Lower lobe of right lung (tissue), 2 donors: ENCODE measurements around the gene NBEAL2. TPM values are rescaled to one million over a fixed set of nuclear protein-coding genes. Genes with fewer than 3 reads are reported as not detected.

Experiments
- ATAC-seq, 2 donors: fragments of 200-7000 bp; cut with Tn5 transposase; one replicate each; pipeline ENCODE4 v1.9.1; 2020 to 2022; ENCODE audit warnings: mild to moderate bottlenecking in 2 of 2, moderate library complexity in 2 of 2
- DNase-seq: peaks from one replicate; pipeline ENCODE4 v3.0.0-alpha.2; 2020
- H3K27ac ChIP-seq: fragments of 200-600 bp; one replicate; pipeline ENCODE4 v1.8.0; 2022
- H3K27me3 ChIP-seq: fragments of 200-600 bp; one replicate; pipeline ENCODE4 v1.8.0; 2022; ENCODE audit warnings: low read depth
- H3K36me3 ChIP-seq: fragments of 200-600 bp; one replicate; pipeline ENCODE4 v1.8.0; 2022; ENCODE audit warnings: mild to moderate bottlenecking
- H3K4me1 ChIP-seq: fragments of 200-600 bp; one replicate; pipeline ENCODE4 v1.8.0; 2022
- H3K4me3 ChIP-seq: fragments of 200-600 bp; one replicate; pipeline ENCODE4 v1.8.0; 2022; ENCODE audit warnings: mild to moderate bottlenecking
- H3K9me3 ChIP-seq: fragments of 200-600 bp; one replicate; pipeline ENCODE4 v1.8.0; 2022
- CTCF ChIP-seq: fragments of 200-600 bp; IDR thresholded peaks from one replicate; pipeline ENCODE4 v1.8.0; 2022; ENCODE audit warnings: antibody characterized with exemption, mild to moderate bottlenecking
- intact Hi-C: fragments of 100-400 bp; cut with DNase I; formaldehyde crosslinking; loops from one replicate; pipeline ENCODE4 v1.11.0; 2022
- total RNA-seq: library from RNA; stranded (reverse); fragmentation: NEBNext Ultra II Directional; extraction: Animal tissue kit (Norgen Biotek cat#: 25700); gene quantifications from one replicate; pipeline ENCODE4 v1.2.1, GENCODE V29; 2021
- donor health status: DM: no; HTN: yes; CAD: no; lungs with severe emphysema.

NBEAL2 gene
- total RNA-seq, 1 donor from 2014 or later, result 97.0 TPM

GRCh38 chr3:46947546-46947901 lies 31.9 kb upstream of the NBEAL2 start:
- no peak for TF ChIP-seq CTCF
- ATAC-seq, result no peak
- Histone ChIP-seq H3K27ac (peak overlapping the region; percentile 85), H3K36me3 (no peaks in the 10 kb centered on the region), H3K4me3 (peak overlapping the region; percentile 9), H3K9me3 (no peaks in the 10 kb centered on the region), H3K4me1 (peaks cover 95% of the 10 kb centered on the region), H3K27me3 (no peaks in the 10 kb centered on the region)
- intact Hi-C loops, result no loop called here
- no peak for DNase-seq

GRCh38 chr3:46947981-46948791 lies 31.3 kb upstream of the NBEAL2 start:
- Histone ChIP-seq H3K27me3 (no peaks in the 10 kb centered on the region), H3K4me3 (peak overlapping the region; percentile 9), H3K9me3 (no peaks in the 10 kb centered on the region), H3K36me3 (no peaks in the 10 kb centered on the region), H3K4me1 (peaks cover 98% of the 10 kb centered on the region), H3K27ac (peak overlapping the region; percentile 85)
- ATAC-seq (peak; percentile 88), DNase-seq (peak; percentile 82)
- TF ChIP-seq CTCF, result no peak
- intact Hi-C loops, result no loop called here

- H3K27ac ChIP-seq, result peak overlapping the region; percentile 85
- no peaks in the 10 kb centered on the region for H3K27me3 ChIP-seq
- no peak overlapping the region for H3K4me3 ChIP-seq
- H3K9me3 ChIP-seq, result no peaks in the 10 kb centered on the region
- DNase-seq (peak; percentile 73), ATAC-seq (peak; percentile 30 to 72)
- intact Hi-C loops, result no loop called here
- no peaks in the 10 kb centered on the region for H3K36me3 ChIP-seq
- TF ChIP-seq CTCF, result no peak
- H3K4me1 ChIP-seq, result peaks cover 98% of the 10 kb centered on the region
These were observed 30.4 kb upstream of the NBEAL2 start for GRCh38 chr3:46948830-46949671.

GRCh38 chr3:46950177-46950576 lies 29.3 kb upstream of the NBEAL2 start:
- Histone ChIP-seq H3K36me3 (no peaks in the 10 kb centered on the region), H3K4me1 (peaks cover 98% of the 10 kb centered on the region), H3K27ac (peak overlapping the region; percentile 85), H3K4me3 (no peak overlapping the region), H3K27me3 (no peaks in the 10 kb centered on the region), H3K9me3 (no peaks in the 10 kb centered on the region)
- ATAC-seq (no peak), DNase-seq (no peak)
- intact Hi-C loops, result no loop called here
- no peak for TF ChIP-seq CTCF

- TF ChIP-seq CTCF, result no peak
- no peaks in the 10 kb centered on the region for H3K27me3 ChIP-seq
- intact Hi-C loops, result no loop called here
- H3K9me3 ChIP-seq, result no peaks in the 10 kb centered on the region
- peak overlapping the region; percentile 85 for H3K27ac ChIP-seq
- H3K4me1 ChIP-seq, result peaks cover 98% of the 10 kb centered on the region
- no peaks in the 10 kb centered on the region for H3K36me3 ChIP-seq
- ATAC-seq (no peak), DNase-seq (no peak)
- H3K4me3 ChIP-seq, result no peak overlapping the region
These were observed 28.7 kb upstream of the NBEAL2 start for GRCh38 chr3:46950650-46951241.
